GM18526 (cell line): Measurements from ENCODE around the gene RNF220.

Source experiments
- POLR2A ChIP-seq: IDR thresholded peaks from 3 replicates; pipeline ENCODE4 v1.6.1; 2011; ENCODE audit not compliant: insufficient read length; ENCODE audit errors: extremely low read depth

Gene RNF220

GRCh38 chr1:44624268-44624901, 219.3 kb downstream of the RNF220 start:
- TF ChIP-seq POLR2A = no peak

- no peak for TF ChIP-seq POLR2A
Observed at GRCh38 chr1:44625348-44625747, 220.3 kb downstream of the RNF220 start.

- TF ChIP-seq POLR2A = no peak
Observed at GRCh38 chr1:44628962-44629756, 224.1 kb downstream of the RNF220 start.

- no peak for TF ChIP-seq POLR2A
Observed at GRCh38 chr1:44630116-44630515, 225.1 kb downstream of the RNF220 start.

GRCh38 chr1:44631333-44631646, 226.2 kb downstream of the RNF220 start:
- TF ChIP-seq POLR2A = no peak

- TF ChIP-seq POLR2A = peak; percentile 77
Observed at GRCh38 chr1:44631647-44632539, 226.8 kb downstream of the RNF220 start.

- no peak for TF ChIP-seq POLR2A
Observed at GRCh38 chr1:44632598-44632997, 227.5 kb downstream of the RNF220 start.

- TF ChIP-seq POLR2A = no peak
Observed at GRCh38 chr1:44634606-44635189, 229.6 kb downstream of the RNF220 start.

GRCh38 chr1:44635439-44635838, 230.4 kb downstream of the RNF220 start:
- TF ChIP-seq POLR2A = no peak

GRCh38 chr1:44636083-44636687, 231.1 kb downstream of the RNF220 start:
- TF ChIP-seq POLR2A = no peak

GRCh38 chr1:44636688-44637598, 231.9 kb downstream of the RNF220 start:
- TF ChIP-seq POLR2A = no peak

- TF ChIP-seq POLR2A = no peak
Observed at GRCh38 chr1:44637702-44638411, 232.8 kb downstream of the RNF220 start.

- TF ChIP-seq POLR2A = no peak
Observed at GRCh38 chr1:44640200-44640853, 235.3 kb downstream of the RNF220 start.
